Upper lobe of left lung (tissue), 4 donors: Measurements from ENCODE around the gene IPO4.

Source experiments
- CTCF ChIP-seq, 6 experiments: fragments of 450-650 bp in 4 of 6; fragments of 200-600 bp in 2 of 6; sonication (generic) in 2 of 6; IDR thresholded peaks; one replicate each; pipeline ENCODE4 v1.5.1; 2016 to 2019; ENCODE audit warnings: antibody characterized with exemption in 6 of 6
- EP300 ChIP-seq, 4 donors: sonication (generic); formaldehyde crosslinking; IDR thresholded peaks; one replicate each; pipeline ENCODE4 v1.5.1; 2017; ENCODE audit warnings: antibody characterized with exemption in 4 of 4, control low read depth in 2 of 4
- POLR2A ChIP-seq, 4 donors: fragments of 450-650 bp; IDR thresholded peaks; one replicate each; pipeline ENCODE4 v1.5.1; 2016 to 2017; ENCODE audit warnings: antibody characterized with exemption in 4 of 4, mild to moderate bottlenecking in 2 of 4
- POLR2AphosphoS5 ChIP-seq, 2 donors: sonication (generic); formaldehyde crosslinking; IDR thresholded peaks; one replicate each; pipeline ENCODE4 v1.5.1; 2017; ENCODE audit warnings: antibody characterized with exemption in 2 of 2

GRCh38 chr14:24226473-24226872 lies 37.9 kb upstream of the IPO4 start:
- no peak for TF ChIP-seq POLR2AphosphoS5 (IDR thresholded peaks at IDR 0.05)
- no peak for TF ChIP-seq CTCF (IDR thresholded peaks at IDR 0.05)
- no peak for TF ChIP-seq EP300 (IDR thresholded peaks at IDR 0.05)
- no peak for TF ChIP-seq POLR2A (IDR thresholded peaks at IDR 0.05)
